ENCODE measurements around the gene SERTAD3. TPM values are rescaled to one million over a fixed set of nuclear protein-coding genes. Genes with fewer than 3 reads are reported as not detected.
"Not testable (repeated sequence)": the region's sequence is repeated elsewhere in the genome, so short reads cannot be mapped to it uniquely, and the experiment has no call there.

SERTAD3 gene
- 44.4 and 58.6 TPM in 2 replicates for total RNA-seq
- polyA plus RNA-seq, result 66.2 and 73.8 TPM in 2 replicates

- peak; percentile 98 to 99 for DNase-seq (ENCODE audit: low read depth in 1 of 2, low spot score in 1 of 2)
- no peak for TF ChIP-seq CTCF (IDR thresholded peaks at IDR 0.05; ENCODE audit: low read depth, low read length)
- Histone ChIP-seq H3K4me1 (ENCODE audit: low read depth) (peaks cover 11% of the 10 kb centered on the region), H3K36me3 (peaks cover 20% of the 10 kb centered on the region), H3K27me3 (no peaks in the 10 kb centered on the region), H3K4me3 (peak within 1 kb of the TSS; percentile 93), H3K27ac (peak within 1 kb of the TSS; percentile 93), H3K9me3 (ENCODE audit: low read depth) (no peaks in the 10 kb centered on the region)
Measured at GRCh38 chr19:40444000-40444824, at the start of gene SERTAD3. Gene SERTAD3 (minus strand): TSS chr19:40444335. CDS start chr19:40442080, 2,255 bp downstream.

- DNase-seq (ENCODE audit: low read depth in 1 of 2, low spot score in 1 of 2), result no peak
- Histone ChIP-seq H3K4me3 (no peak overlapping the region), H3K27ac (no peak overlapping the region), H3K27me3 (peaks cover 6% of the 10 kb centered on the region), H3K36me3 (no peaks in the 10 kb centered on the region), H3K9me3 (ENCODE audit: low read depth) (no peaks in the 10 kb centered on the region), H3K4me1 (ENCODE audit: low read depth) (no peaks in the 10 kb centered on the region)
- no peak for TF ChIP-seq CTCF (IDR thresholded peaks at IDR 0.05; ENCODE audit: low read depth, low read length)
Measured at GRCh38 chr19:40493778-40494177, 49.6 kb upstream of the SERTAD3 start.

- Histone ChIP-seq H3K4me3 (no peak overlapping the region), H3K4me1 (ENCODE audit: low read depth) (no peaks in the 10 kb centered on the region), H3K9me3 (ENCODE audit: low read depth) (no peaks in the 10 kb centered on the region), H3K36me3 (no peaks in the 10 kb centered on the region), H3K27ac (no peak overlapping the region), H3K27me3 (peaks cover 6% of the 10 kb centered on the region)
- TF ChIP-seq CTCF (IDR thresholded peaks at IDR 0.05; ENCODE audit: low read depth, low read length), result no peak
- no peak for DNase-seq (ENCODE audit: low read depth in 1 of 2, low spot score in 1 of 2)
Measured at GRCh38 chr19:40492274-40492673, 48.1 kb upstream of the SERTAD3 start.

GRCh38 chr19:40489882-40490230 is 45.7 kb upstream of the SERTAD3 start:
- Histone ChIP-seq H3K36me3 (no peaks in the 10 kb centered on the region), H3K4me3 (no peak overlapping the region), H3K27me3 (peaks cover 6% of the 10 kb centered on the region), H3K27ac (no peak overlapping the region), H3K4me1 (ENCODE audit: low read depth) (no peaks in the 10 kb centered on the region), H3K9me3 (ENCODE audit: low read depth) (no peaks in the 10 kb centered on the region)
- no peak for DNase-seq (ENCODE audit: low read depth in 1 of 2, low spot score in 1 of 2)
- TF ChIP-seq CTCF (IDR thresholded peaks at IDR 0.05; ENCODE audit: low read depth, low read length), result no peak

- no peaks in the 10 kb centered on the region for H3K27me3 ChIP-seq
- H3K9me3 ChIP-seq (ENCODE audit: low read depth), result no peaks in the 10 kb centered on the region
- H3K4me1 ChIP-seq (ENCODE audit: low read depth), result no peaks in the 10 kb centered on the region
- no peak for TF ChIP-seq CTCF (IDR thresholded peaks at IDR 0.05; ENCODE audit: low read depth, low read length)
- no peak overlapping the region for H3K27ac ChIP-seq
- no peak overlapping the region for H3K4me3 ChIP-seq
- no peak for DNase-seq (ENCODE audit: low read depth in 1 of 2, low spot score in 1 of 2)
- no peaks in the 10 kb centered on the region for H3K36me3 ChIP-seq
Measured at GRCh38 chr19:40486017-40486416, 41.9 kb upstream of the SERTAD3 start.

- DNase-seq (ENCODE audit: low read depth in 1 of 2, low spot score in 1 of 2), result peak in 1 of 2 donors; percentile 27
- not testable (repeated sequence) for H3K27me3 ChIP-seq; H3K9me3 ChIP-seq (ENCODE audit: low read depth); H3K4me3 ChIP-seq; H3K36me3 ChIP-seq; H3K4me1 ChIP-seq (ENCODE audit: low read depth); H3K27ac ChIP-seq
Measured at GRCh38 chr19:40475878-40476644, 31.9 kb upstream of the SERTAD3 start.

All from cardiac muscle cell (in vitro differentiated cells and primary cell).